Ascending aorta (tissue), 2 donors: ENCODE data around the gene TXLNB. TPM values are rescaled to one million over a fixed set of nuclear protein-coding genes. Genes with fewer than 3 reads are reported as not detected.

Experiments used
- DNase-seq, 2 donors: peaks; one replicate each; pipeline ENCODE4 v3.0.0-alpha.2; 2019; ENCODE audit warnings: low spot score in 2 of 2
- H3K27ac ChIP-seq, 2 donors: fragments of 200-600 bp; sonication (generic); one replicate each; pipeline ENCODE4 v1.5.1; 2016 to 2017; ENCODE audit warnings: mild to moderate bottlenecking in 1 of 2
- H3K27me3 ChIP-seq: fragments of 200-600 bp; sonication (generic); one replicate; pipeline ENCODE4 v1.5.1; 2017
- H3K36me3 ChIP-seq, 2 donors: fragments of 200-600 bp; sonication (generic); one replicate each; pipeline ENCODE4 v1.5.1; 2016
- H3K4me1 ChIP-seq, 2 donors: fragments of 200-600 bp; sonication (generic); one replicate each; pipeline ENCODE4 v1.5.1; 2016 to 2017; ENCODE audit warnings: mild to moderate bottlenecking in 1 of 2
- H3K4me3 ChIP-seq, 2 donors: fragments of 200-600 bp; sonication (generic); one replicate each; pipeline ENCODE4 v1.5.1; 2016 to 2017; ENCODE audit warnings: mild to moderate bottlenecking in 1 of 2
- H3K9me3 ChIP-seq, 2 donors: fragments of 200-600 bp; sonication (generic); one replicate each; pipeline ENCODE4 v1.5.1; 2016
- intact Hi-C: fragments of 100-400 bp; cut with DNase I; formaldehyde crosslinking; loops from one replicate; pipeline ENCODE4 v1.15.1; 2023
- total RNA-seq: library from RNA; depleted of rRNA; stranded (reverse); fragments of >200 nt; gene quantifications from one replicate; pipeline ENCODE4 v1.1.0, GENCODE V29; 2016
- TF ChIP-seq, protein P1 (sequence below), 3 experiments: fragments of 200-600 bp in 2 of 3; fragments of 450-650 bp in 1 of 3; sonication (generic) in 2 of 3; IDR thresholded peaks; one replicate each; pipeline ENCODE4 v1.5.1; 2016 to 2019; ENCODE audit warnings: antibody characterized with exemption in 3 of 3, mild to moderate bottlenecking in 1 of 3, moderate library complexity in 1 of 3

The TXLNB gene
- total RNA-seq, 1 donor from 2014 or later: not detected

DNA sequence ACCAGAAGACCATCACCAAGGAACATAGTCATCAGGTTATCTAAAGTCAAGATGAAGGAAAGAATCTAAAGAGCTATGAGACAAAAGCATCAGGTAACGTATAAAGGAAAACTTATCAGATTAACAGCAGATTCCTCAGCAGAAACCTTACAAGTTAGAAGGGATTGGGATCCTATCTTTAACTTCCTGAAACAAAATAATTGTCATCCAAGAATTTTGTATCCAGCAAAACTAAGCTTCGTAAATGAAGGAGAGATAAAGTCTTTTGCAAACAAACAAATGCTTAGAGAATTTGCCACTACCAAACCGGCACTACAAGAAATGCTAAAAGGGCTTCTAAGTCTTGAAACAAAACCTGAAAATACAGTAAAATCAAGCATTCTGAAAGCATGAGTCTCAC lies 86.0 kb downstream of the TXLNB start:
- no peak for DNase-seq
- Histone ChIP-seq H3K4me1 (no peaks in the 10 kb centered on the region), H3K27ac (no peak overlapping the region), H3K9me3 (peaks cover 0 to 38% of the 10 kb centered on the region in 2 donors), H3K27me3 (no peaks in the 10 kb centered on the region), H3K4me3 (no peak overlapping the region), H3K36me3 (no peaks in the 10 kb centered on the region)
- intact Hi-C loops: no loop called here
- TF ChIP-seq, protein P1, sequence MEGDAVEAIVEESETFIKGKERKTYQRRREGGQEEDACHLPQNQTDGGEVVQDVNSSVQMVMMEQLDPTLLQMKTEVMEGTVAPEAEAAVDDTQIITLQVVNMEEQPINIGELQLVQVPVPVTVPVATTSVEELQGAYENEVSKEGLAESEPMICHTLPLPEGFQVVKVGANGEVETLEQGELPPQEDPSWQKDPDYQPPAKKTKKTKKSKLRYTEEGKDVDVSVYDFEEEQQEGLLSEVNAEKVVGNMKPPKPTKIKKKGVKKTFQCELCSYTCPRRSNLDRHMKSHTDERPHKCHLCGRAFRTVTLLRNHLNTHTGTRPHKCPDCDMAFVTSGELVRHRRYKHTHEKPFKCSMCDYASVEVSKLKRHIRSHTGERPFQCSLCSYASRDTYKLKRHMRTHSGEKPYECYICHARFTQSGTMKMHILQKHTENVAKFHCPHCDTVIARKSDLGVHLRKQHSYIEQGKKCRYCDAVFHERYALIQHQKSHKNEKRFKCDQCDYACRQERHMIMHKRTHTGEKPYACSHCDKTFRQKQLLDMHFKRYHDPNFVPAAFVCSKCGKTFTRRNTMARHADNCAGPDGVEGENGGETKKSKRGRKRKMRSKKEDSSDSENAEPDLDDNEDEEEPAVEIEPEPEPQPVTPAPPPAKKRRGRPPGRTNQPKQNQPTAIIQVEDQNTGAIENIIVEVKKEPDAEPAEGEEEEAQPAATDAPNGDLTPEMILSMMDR (IDR thresholded peaks at IDR 0.05): no peak

DNA sequence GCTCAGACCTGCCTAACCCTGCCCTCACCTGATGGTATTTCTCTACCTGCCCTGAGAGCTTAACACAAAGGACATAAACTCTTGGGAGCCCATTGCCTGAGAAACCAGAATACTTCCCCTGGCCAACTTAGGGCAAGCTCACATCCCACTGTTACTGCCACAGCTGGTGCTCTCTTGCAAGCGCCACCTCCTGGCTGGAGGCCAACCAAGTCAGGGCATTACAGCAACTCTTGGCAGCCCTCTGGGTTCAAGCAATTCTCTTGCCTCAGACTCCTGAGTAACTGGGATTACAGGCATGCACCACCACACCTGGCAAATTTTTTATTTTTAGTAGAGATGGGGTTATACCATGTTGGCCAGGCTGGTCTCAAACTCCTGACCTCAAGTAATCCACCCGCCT lies 86.8 kb downstream of the TXLNB start:
- Histone ChIP-seq H3K27ac (no peak overlapping the region), H3K27me3 (no peaks in the 10 kb centered on the region), H3K4me3 (no peak overlapping the region), H3K4me1 (no peaks in the 10 kb centered on the region), H3K36me3 (no peaks in the 10 kb centered on the region), H3K9me3 (peaks cover 0 to 38% of the 10 kb centered on the region in 2 donors)
- intact Hi-C loops: no loop called here
- TF ChIP-seq, protein P1 (IDR thresholded peaks at IDR 0.05): no peak
- DNase-seq: no peak

DNA sequence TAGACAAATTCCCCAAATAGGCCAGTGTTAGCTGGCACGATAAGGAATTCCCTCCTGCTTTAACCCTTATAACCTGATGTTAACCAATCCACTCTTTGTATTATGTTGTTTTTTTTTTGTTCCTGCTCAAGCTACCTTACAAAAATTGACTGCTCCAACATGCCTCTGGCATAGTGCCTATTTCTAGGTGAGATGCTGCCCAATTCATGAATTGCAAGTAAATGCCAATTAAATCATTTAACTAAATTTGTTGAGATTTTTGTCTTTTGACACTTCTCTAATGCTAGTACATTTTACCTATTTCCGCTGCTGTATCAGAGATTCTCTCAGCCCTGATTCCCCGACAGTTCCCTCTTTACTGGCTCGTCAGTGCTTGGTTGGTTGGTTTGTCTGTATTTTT lies 90.4 kb downstream of the TXLNB start:
- TF ChIP-seq, protein P1 (IDR thresholded peaks at IDR 0.05): no peak
- Histone ChIP-seq H3K27me3 (no peaks in the 10 kb centered on the region), H3K9me3 (peaks cover 0 to 16% of the 10 kb centered on the region in 2 donors), H3K36me3 (no peaks in the 10 kb centered on the region), H3K4me3 (no peak overlapping the region), H3K27ac (no peak overlapping the region), H3K4me1 (no peaks in the 10 kb centered on the region)
- intact Hi-C loops: no loop called here
- DNase-seq: no peak

DNA sequence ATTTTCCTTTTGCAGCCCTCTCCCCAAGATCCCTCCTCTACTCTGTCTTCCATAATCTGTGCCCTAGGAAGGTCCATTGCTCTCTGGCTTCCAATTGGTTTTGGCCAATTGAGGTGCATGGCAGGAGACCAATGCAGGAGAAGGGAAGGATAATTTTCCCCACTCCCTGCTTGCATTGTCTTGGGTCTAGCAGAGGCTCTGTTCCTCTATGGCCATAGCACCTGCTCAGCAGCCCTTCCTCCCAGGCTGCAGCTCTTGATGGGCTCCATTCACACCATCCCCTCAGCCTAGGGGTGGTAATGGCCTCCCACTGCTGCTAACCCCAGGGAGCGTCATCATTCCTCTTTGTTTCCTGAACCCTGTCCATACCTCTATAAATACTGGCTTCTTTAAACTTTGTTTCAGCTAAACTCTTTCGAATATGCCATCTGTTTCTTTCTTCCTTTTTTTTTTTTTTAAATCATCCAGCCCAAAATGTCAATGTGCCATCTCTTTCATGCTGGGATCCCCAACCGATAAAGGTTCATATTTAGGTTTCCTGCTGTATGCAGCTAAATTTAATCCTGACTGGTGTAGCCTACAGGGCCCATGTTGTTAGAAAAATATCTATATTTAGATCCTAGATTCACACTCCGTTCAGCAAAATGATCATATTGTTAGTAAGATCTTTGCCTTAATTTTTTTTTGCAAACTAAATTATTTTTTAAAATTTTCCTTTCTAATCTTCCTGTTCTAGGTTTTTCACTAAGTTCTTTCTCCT lies 93.1 kb downstream of the TXLNB start:
- TF ChIP-seq, protein P1 (IDR thresholded peaks at IDR 0.05): no peak
- DNase-seq: no peak
- no peak overlapping the region for H3K4me3 ChIP-seq
- no peaks in the 10 kb centered on the region for H3K27me3 ChIP-seq
- no peaks in the 10 kb centered on the region for H3K9me3 ChIP-seq
- no peaks in the 10 kb centered on the region for H3K4me1 ChIP-seq
- H3K27ac ChIP-seq: no peak overlapping the region
- H3K36me3 ChIP-seq: no peaks in the 10 kb centered on the region
- intact Hi-C loops: no loop called here

DNA sequence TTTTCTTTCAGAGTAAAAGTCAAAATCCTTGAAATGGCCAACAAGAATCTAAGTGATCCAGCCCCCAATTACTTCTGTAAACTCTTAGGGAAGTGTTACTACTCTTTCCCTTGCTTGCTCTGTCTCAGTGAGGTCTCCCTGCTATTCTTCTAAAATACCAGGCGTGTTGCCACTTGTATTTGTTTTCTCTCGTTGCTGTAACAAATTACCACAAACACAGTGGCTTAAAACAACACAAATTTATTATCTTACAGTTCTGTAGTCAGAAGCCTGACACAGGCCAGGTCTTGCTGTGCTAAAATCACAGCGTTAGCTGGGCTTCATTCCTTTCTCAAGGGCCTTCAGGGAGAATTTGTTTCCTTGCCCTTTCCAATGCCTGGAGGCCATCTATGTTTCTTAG lies 97.1 kb downstream of the TXLNB start:
- TF ChIP-seq, protein P1 (IDR thresholded peaks at IDR 0.05): no peak
- DNase-seq: no peak
- Histone ChIP-seq H3K9me3 (no peaks in the 10 kb centered on the region), H3K36me3 (no peaks in the 10 kb centered on the region), H3K27ac (no peak overlapping the region), H3K4me3 (no peak overlapping the region), H3K4me1 (no peaks in the 10 kb centered on the region), H3K27me3 (no peaks in the 10 kb centered on the region)
- intact Hi-C loops: no loop called here

Other genes starting within 250 kb of the TXLNB start
- gene HECA, start 156.9 kb downstream of the TXLNB start, total RNA-seq: 27.0 TPM
- gene CITED2, start 82.7 kb upstream of the TXLNB start, total RNA-seq: 147 TPM